Right lobe of liver (tissue), 4 donors: ENCODE data around the gene SCAPER.

ENCODE experiments used
- CTCF ChIP-seq, 4 donors: fragments of 200-600 bp in 3 of 4; fragments of 450-650 bp in 1 of 4; IDR thresholded peaks; one replicate each; pipeline versions ENCODE4 v1.5.1 to v1.8.0; 2016 to 2022; ENCODE audit warnings: antibody characterized with exemption in 4 of 4, mild to moderate bottlenecking in 2 of 4
- POLR2A ChIP-seq: fragments of 450-650 bp; IDR thresholded peaks from one replicate; pipeline ENCODE4 v1.6.1; 2017; ENCODE audit warnings: antibody characterized with exemption, mild to moderate bottlenecking
- donor health status: DM: no; HTN: no; CAD: no.
- donor health status: DM: no; HTN: no; CAD: no.
- donor health status: DM: no; HTN: yes; CAD: no.

GRCh38 chr15:76483752-76484151 lies 421.4 kb downstream of the SCAPER start:
- TF ChIP-seq CTCF (IDR thresholded peaks at IDR 0.05), result no peak
- TF ChIP-seq POLR2A, result no peak
